Midbrain (tissue), 1 donor: ENCODE results near the gene DAZ2.
"Not testable (repeated sequence)": the region's sequence is repeated elsewhere in the genome, so short reads cannot be mapped to it uniquely, and the experiment has no call there.

Experiments used
- DNase-seq: peaks from one replicate; lab custom pipeline; 2025; lab: John Stamatoyannopoulos, UW

DAZ2 gene

GRCh38 chrY:23219233-23219632 is at the start of gene DAZ2:
Gene DAZ2 (plus strand): TSS chrY:23219533. CDS start chrY:23219741, 208 bp downstream.
- not testable (repeated sequence) for DNase-seq

- DNase-seq: not testable (repeated sequence)
Measured at GRCh38 chrY:23198908-23199307, 20.4 kb upstream of the DAZ2 start, which contains the start of gene DAZ1. Gene DAZ1 (minus strand): TSS chrY:23199008. CDS start chrY:23198800, 208 bp downstream.

GRCh38 chrY:23207455-23207854 is 11.9 kb upstream of the DAZ2 start:
- DNase-seq: not testable (repeated sequence)

DNA sequence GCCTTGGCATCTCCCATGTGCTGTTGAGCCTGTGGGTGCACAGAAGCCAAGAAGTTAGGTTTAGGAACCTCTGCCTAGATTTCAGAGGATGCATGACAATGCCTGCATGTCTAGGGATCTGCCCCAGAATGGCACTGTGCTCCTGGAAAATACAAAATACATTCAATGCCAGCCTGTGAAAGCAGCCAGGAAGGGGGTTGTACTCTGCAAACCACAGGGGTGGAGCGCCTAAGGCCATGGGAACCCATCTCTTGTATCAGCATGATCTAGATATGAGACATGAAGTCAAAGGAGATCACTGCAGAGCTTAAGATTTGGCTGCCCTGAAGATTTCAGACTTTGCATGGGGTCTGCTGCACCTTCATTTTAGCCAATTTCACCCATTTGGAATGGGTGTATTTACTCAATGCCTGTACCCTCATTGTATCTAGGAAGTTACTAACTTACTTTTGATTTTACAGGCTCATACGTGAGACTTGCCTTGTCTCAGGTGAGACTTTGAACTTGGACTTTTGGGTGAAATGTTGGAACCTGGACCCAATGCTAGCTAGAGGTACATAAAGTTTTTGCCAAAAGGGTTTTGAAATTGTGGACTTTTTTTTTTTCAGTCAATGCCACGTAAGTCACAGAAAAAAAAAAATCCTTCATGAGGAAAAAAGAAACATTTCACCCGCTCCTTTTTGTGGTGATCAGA is 9.4 kb upstream of the DAZ2 start:
- DNase-seq: not testable (repeated sequence)

- DNase-seq: not testable (repeated sequence)
Measured at GRCh38 chrY:23210681-23211080, 8.7 kb upstream of the DAZ2 start.
